ENCODE data around the gene BICDL2. TPM values are rescaled to one million over a fixed set of nuclear protein-coding genes. Genes with fewer than 3 reads are reported as not detected.
A peak's percentile ranks its signal among the peaks of the same experiment; 100 is the strongest.

BICDL2 gene
- total and polyA plus RNA-seq, 2 of the 8 experiments (the other 6 are each of a cell fraction or from before 2014, with no cell fraction given), result 7.3 to 15.9 TPM

DNA sequence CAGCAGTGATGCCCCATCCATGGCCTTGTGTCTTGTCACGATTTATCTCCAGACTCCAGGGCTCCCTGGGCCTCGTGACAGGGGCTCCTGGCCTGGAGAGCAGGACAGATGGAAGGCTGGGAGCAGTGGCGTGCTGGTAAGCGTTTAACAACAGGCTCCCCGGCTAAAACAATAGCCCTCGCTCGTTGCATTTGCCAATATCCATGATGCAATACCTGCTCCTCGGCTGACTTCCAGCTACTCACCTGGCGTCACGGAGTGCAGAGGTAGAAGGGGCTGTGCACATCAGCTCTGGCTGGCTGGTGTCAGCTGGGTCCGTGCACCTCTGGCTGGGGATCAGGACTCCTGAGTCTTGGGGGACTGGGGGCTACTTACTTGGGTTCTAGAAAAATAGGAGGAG is 1.5 kb upstream of the BICDL2 start (continued):
- TF ChIP-seq, protein P1, sequence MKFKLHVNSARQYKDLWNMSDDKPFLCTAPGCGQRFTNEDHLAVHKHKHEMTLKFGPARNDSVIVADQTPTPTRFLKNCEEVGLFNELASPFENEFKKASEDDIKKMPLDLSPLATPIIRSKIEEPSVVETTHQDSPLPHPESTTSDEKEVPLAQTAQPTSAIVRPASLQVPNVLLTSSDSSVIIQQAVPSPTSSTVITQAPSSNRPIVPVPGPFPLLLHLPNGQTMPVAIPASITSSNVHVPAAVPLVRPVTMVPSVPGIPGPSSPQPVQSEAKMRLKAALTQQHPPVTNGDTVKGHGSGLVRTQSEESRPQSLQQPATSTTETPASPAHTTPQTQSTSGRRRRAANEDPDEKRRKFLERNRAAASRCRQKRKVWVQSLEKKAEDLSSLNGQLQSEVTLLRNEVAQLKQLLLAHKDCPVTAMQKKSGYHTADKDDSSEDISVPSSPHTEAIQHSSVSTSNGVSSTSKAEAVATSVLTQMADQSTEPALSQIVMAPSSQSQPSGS (IDR thresholded peaks at IDR 0.05; ENCODE audit: low read length), result peak; percentile 81; the same call in 1 of the 2 replicates
- TF ChIP-seq, protein P2, sequence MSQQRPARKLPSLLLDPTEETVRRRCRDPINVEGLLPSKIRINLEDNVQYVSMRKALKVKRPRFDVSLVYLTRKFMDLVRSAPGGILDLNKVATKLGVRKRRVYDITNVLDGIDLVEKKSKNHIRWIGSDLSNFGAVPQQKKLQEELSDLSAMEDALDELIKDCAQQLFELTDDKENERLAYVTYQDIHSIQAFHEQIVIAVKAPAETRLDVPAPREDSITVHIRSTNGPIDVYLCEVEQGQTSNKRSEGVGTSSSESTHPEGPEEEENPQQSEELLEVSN (IDR thresholded peaks at IDR 0.05), result 0 out of 2 replicates have a peak, but pooled peaks have one; percentile 25
- TF ChIP-seq JUND (IDR thresholded peaks at IDR 0.05; ENCODE audit: low read length) (peak; percentile 82), CREB1 (IDR thresholded peaks at IDR 0.05) (peak; percentile 35; the same call in 1 of the 2 replicates), CTBP2 (IDR thresholded peaks at IDR 0.05; ENCODE audit: borderline replicate concordance, insufficient read depth, insufficient read length, low read length) (no peak), BACH1 (IDR thresholded peaks at IDR 0.05; ENCODE audit: low read length) (no peak), SRF (IDR thresholded peaks at IDR 0.05; ENCODE audit: low read depth, low read length) (no peak), RXRA (IDR thresholded peaks at IDR 0.05; ENCODE audit: insufficient read depth, low read depth, low read length) (no peak), JUN (IDR thresholded peaks at IDR 0.05; ENCODE audit: low read depth, low read length) (no peak), KDM5A (IDR thresholded peaks at IDR 0.05; ENCODE audit: low read length) (no peak), GABPA (IDR thresholded peaks at IDR 0.05; ENCODE audit: borderline replicate concordance, insufficient read depth, low read length) (no peak), CHD2 (IDR thresholded peaks at IDR 0.05; ENCODE audit: low read length) (no peak), RBBP5 (IDR thresholded peaks at IDR 0.05; ENCODE audit: borderline replicate concordance, low read depth, low read length) (no peak), PHF8 (conservative IDR thresholded peaks at IDR 0.05; ENCODE audit: low read depth, low read length) (no peak), SAP30 (IDR thresholded peaks at IDR 0.05; ENCODE audit: insufficient read depth, insufficient replicate concordance, low read length) (no peak), POLR2AphosphoS5 (IDR thresholded peaks at IDR 0.05; ENCODE audit: low read depth, low read length) (peak; percentile 49; the same call in 1 of the 2 replicates), RFX5 (IDR thresholded peaks at IDR 0.05; ENCODE audit: borderline replicate concordance, low read depth, low read length) (no peak), SP2 (IDR thresholded peaks at IDR 0.05; ENCODE audit: low read length) (no peak), CEBPB (IDR thresholded peaks at IDR 0.05; ENCODE audit: low read depth, low read length) (peak; percentile 99)
- TF ChIP-seq, protein P3, sequence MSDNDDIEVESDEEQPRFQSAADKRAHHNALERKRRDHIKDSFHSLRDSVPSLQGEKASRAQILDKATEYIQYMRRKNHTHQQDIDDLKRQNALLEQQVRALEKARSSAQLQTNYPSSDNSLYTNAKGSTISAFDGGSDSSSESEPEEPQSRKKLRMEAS (IDR thresholded peaks at IDR 0.05), result peak; percentile 20
- TF ChIP-seq, protein P4, sequence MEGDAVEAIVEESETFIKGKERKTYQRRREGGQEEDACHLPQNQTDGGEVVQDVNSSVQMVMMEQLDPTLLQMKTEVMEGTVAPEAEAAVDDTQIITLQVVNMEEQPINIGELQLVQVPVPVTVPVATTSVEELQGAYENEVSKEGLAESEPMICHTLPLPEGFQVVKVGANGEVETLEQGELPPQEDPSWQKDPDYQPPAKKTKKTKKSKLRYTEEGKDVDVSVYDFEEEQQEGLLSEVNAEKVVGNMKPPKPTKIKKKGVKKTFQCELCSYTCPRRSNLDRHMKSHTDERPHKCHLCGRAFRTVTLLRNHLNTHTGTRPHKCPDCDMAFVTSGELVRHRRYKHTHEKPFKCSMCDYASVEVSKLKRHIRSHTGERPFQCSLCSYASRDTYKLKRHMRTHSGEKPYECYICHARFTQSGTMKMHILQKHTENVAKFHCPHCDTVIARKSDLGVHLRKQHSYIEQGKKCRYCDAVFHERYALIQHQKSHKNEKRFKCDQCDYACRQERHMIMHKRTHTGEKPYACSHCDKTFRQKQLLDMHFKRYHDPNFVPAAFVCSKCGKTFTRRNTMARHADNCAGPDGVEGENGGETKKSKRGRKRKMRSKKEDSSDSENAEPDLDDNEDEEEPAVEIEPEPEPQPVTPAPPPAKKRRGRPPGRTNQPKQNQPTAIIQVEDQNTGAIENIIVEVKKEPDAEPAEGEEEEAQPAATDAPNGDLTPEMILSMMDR (IDR thresholded peaks at IDR 0.05; ENCODE audit: control extremely low read depth in 1 of 3, insufficient read depth in 1 of 3, low read depth in 1 of 3, low read length in 3 of 3), result no peak

Measured in H1 (cell line).